Activated T-cell treated with anti-CD3 and anti-CD28 coated beads, Interleukin-2, amount 50 U/mL, for 72 hours (primary cell): ENCODE data around the gene RASL12. TPM values are rescaled to one million over a fixed set of nuclear protein-coding genes. Genes with fewer than 3 reads are reported as not detected.
"Not testable (repeated sequence)": the region's sequence is repeated elsewhere in the genome, so short reads cannot be mapped to it uniquely, and the experiment has no call there.

Experiments used
- ATAC-seq, 2 donors: fragments of 150-1000 bp; cut with Tn5 transposase; replicated peaks in 1 of 2; 2 replicates each; pipeline ENCODE4 v1.10.0; 2021; ENCODE audit warnings: moderate library complexity in 2 of 2, mild to moderate bottlenecking in 1 of 2
- DNase-seq, 2 donors: peaks; one replicate each; pipeline ENCODE4 v3.0.0; 2021 to 2022; ENCODE audit warnings: mixed read lengths in 1 of 2
- H3K27ac Mint-ChIP-seq: one replicate; pipeline ENCODE4 v1.8.0; 2022; ENCODE audit warnings: mild to moderate bottlenecking, moderate library complexity, mixed read lengths
- H3K27me3 Mint-ChIP-seq: one replicate; pipeline ENCODE4 v1.8.0; 2022; ENCODE audit warnings: low read depth, mixed read lengths
- H3K36me3 Mint-ChIP-seq, 2 donors: one replicate each; pipeline ENCODE4 v1.8.0; 2022; ENCODE audit warnings: mixed read lengths in 2 of 2, mild to moderate bottlenecking in 1 of 2; ENCODE audit not compliant: insufficient read depth in 2 of 2
- H3K4me1 Mint-ChIP-seq: one replicate; pipeline ENCODE4 v1.8.0; 2022; ENCODE audit warnings: low read depth, mixed read lengths
- H3K4me3 Mint-ChIP-seq, 2 donors: one replicate each; pipeline ENCODE4 v1.8.0; 2022; ENCODE audit warnings: mild to moderate bottlenecking in 2 of 2, mixed read lengths in 2 of 2, moderate library complexity in 2 of 2
- H3K9me3 Mint-ChIP-seq, 2 donors: one replicate each; pipeline ENCODE4 v1.8.0; 2022; ENCODE audit warnings: mixed read lengths in 2 of 2
- total RNA-seq, 2 donors: library from RNA; stranded (reverse); gene quantifications; one replicate each; pipeline ENCODE4 v1.2.3, GENCODE V29; 2022

RASL12 gene
- total RNA-seq, 2 donors from 2014 or later: not detected

DNA sequence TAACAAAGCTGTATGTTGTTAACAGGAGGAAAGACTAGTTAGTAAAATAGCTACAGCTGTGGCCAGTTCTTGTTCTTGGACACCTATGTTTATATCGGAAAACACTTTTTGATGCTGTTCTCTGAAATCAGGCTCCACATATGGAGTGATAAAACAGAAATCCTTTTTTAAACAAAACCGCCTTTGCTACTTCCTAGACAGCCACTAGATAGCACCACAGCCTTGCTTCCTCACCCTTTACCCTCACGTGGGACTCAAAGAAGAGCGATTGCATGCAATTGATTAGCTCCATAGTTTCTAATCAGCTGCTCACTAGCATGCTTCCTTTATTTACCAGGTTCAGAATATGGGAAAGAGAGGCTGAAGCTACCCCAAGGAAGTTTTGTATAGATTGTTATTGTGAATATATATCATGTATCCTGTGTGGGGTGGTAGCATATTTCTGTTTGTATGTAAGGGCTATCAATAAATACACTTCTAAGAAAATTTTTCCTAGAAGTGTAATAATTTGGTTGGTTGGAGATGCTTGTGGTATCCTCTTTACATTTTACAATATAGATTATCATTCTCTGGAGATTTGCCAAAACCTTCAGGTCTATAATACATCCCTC lies 34.0 kb downstream of the RASL12 start:
- Mint-ChIP-seq H3K9me3 (no peaks in the 10 kb centered on the region), H3K27ac (no peak overlapping the region)
- peak in 1 of 2 donors; percentile 27 for DNase-seq

DNA sequence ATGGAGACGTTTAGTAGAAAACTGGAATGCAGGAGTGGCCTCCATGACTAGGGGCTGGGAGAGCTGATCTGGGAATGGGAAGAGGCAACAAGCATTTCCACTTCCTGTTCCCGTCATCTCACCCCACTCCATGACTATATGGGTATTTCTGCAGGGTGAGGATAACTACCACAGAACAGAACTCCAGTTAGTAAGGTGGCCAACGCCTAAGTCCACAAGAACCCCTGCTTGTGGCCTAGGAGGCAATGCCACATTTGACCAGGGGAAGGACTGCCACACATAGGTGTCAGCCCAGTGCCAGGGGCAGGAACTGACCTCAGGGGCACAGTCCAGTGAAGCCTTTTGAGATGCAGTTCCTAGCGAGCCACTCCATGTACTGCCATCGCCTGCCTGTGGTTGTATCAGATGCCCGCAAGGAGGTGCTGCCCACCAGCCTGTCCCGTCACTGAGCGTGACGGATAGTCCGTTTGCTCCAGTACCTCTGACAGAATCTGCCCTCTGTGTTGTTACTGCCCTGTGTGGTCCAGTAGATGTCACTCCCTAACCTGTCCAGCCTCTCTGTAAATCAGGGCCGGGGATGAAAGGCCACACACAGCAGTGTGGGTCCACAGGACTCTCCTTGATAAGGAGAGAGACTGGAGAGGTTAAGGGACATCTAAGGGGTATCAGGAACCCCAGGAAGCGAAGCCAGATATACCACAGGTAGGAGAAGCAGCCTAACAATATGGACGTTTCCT lies 34.8 kb downstream of the RASL12 start:
- peak; percentile 42 to 63 for DNase-seq
- Mint-ChIP-seq H3K4me1 (peaks cover 22% of the 10 kb centered on the region), H3K9me3 (no peaks in the 10 kb centered on the region), H3K36me3 (peaks cover 3% of the 10 kb centered on the region in 2 donors), H3K27ac (no peak overlapping the region), H3K27me3 (peaks cover 17% of the 10 kb centered on the region), H3K4me3 (peak overlapping the region; percentile 35 to 43)
- peak; percentile 55 to 65 for ATAC-seq

More for the DNA sequence above, 34.0 kb downstream of the RASL12 start:
- Mint-ChIP-seq H3K4me3 (no peak overlapping the region), H3K36me3 (no peaks in the 10 kb centered on the region), H3K27me3 (peaks cover 17% of the 10 kb centered on the region), H3K4me1 (peaks cover 14% of the 10 kb centered on the region)
- ATAC-seq: peak in 1 of 2 donors; percentile 30

DNA sequence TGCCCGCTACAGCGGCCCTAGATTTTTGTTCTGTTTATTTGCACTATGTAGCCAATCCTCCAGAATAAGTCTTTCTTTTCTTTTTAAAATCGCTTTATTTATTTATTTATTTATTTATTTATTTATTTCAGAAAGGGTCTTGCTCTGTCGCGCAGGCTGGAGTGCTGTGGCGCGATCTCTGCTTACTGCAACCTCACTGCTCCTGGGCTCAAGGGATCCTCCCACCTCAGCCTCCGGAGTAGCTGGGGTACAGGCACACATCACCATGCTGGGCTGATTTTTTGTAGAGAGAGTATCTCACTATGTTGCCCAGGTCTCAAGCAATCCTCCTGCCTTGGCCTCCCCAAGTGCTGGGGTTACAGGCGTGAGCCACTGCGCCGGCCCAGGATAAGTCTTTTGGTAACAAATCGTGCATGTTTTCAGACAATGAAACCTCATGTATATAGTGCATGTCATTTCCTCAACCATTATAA lies 38.0 kb downstream of the RASL12 start:
- Mint-ChIP-seq H3K27me3 (peaks cover 17% of the 10 kb centered on the region), H3K27ac (no peak overlapping the region), H3K9me3 (no peaks in the 10 kb centered on the region), H3K36me3 (peaks cover 3 to 6% of the 10 kb centered on the region in 2 donors), H3K4me1 (peaks cover 27% of the 10 kb centered on the region), H3K4me3 (peak overlapping the region; percentile 62 to 90)
- DNase-seq (no peak), ATAC-seq (no peak)

DNA sequence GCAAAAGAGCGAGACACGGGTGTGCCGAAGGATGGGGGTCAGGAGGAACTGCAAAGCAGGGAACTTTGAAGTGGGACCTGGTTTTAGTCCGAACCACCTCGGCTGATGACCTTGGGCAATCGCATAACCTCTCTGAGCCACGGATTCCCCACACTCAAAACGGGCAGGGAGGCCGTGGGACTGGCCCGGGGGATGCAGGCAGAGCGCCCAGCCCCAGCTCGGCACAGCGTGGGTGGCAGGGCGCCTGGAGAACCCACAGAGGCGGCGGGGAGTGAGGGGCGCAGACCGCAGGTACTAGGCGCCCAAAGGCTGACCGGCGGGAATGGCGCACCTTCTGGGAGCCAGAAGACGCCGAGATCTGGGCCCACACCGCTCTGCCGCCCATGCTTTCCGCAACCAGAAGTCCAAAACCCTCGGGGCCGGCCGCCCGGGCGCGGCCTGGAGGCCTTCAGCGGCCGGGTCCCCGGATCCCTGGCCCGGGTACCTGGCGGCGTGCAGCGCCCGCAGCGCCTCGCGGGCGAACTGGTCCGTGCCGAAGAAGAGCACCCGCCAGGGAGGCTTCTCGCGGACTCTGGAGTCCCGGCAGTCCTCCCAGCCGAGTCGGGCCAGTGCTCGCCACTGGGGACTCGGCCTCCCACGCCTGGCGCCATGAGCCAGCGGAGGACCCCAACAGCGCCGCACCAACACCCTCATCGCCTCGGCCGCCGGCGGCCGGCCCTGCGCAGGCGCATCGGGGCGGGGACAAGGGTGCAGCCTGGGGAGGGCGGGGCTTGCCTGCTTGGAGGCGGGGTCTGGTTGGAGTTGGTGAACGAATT lies 38.7 kb downstream of the RASL12 start, which contains the start of gene MTFMT:
TSS of gene MTFMT (minus strand) at position 719 of the 815 bp plus-strand sequence. CDS start at position 693, 26 bp downstream.
- Mint-ChIP-seq H3K27me3 (peaks cover 17% of the 10 kb centered on the region), H3K27ac (peak within 1 kb of the TSS; percentile 58), H3K4me3 (peak within 1 kb of the TSS; percentile 85 to 90), H3K36me3 (peaks cover 3 to 7% of the 10 kb centered on the region in 2 donors), H3K4me1 (peaks cover 24% of the 10 kb centered on the region), H3K9me3 (no peaks in the 10 kb centered on the region)
- ATAC-seq (peak; percentile 93 to 95), DNase-seq (peak; percentile 94 to 95)

DNA sequence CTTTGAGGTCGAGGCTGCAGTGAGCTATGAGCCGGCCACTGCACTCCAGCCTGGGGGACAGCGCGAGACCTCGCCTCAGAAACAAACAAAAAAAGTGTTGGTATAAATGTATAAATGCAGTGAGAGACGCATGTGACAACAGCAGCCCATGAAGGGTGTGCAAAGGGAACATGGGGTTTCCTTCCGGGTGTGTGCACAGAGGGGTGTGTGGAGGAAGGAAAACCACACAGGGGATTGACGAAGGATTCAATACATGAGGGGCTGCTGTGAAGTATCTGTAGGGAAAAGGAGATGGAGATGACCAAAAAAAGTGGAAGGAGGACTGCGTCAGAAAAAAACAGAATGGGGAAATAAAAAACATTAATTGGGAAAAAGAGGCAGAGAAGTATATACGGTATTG lies 39.5 kb downstream of the RASL12 start:
- Mint-ChIP-seq H3K36me3 (peaks cover 5 to 7% of the 10 kb centered on the region in 2 donors), H3K9me3 (no peaks in the 10 kb centered on the region), H3K4me1 (peaks cover 16% of the 10 kb centered on the region), H3K27me3 (peaks cover 17% of the 10 kb centered on the region), H3K4me3 (peak overlapping the region; percentile 85 to 90), H3K27ac (peak overlapping the region; percentile 58)
- ATAC-seq (no peak), DNase-seq (peak in 1 of 2 donors; percentile 5)

DNA sequence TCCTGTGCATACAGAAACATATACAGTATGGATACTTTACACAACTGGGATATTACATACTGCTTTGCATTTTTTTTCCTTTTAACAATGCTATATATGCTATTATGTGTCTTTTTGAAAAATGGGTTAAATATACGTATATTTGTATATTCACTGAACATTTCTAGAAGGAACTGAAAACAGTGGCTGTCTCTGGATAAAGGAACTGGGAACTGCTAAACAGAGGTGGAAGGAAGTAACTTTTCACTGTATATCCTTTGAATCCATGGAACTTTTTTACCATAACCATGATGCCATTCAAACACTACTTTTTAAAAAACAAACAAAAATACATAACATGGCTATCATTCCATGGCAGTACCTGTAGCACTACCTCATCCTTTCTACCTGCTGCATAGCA lies 40.2 kb downstream of the RASL12 start:
- Mint-ChIP-seq H3K4me1 (peaks cover 12% of the 10 kb centered on the region), H3K4me3 (peak overlapping the region; percentile 85 to 90), H3K9me3 (no peaks in the 10 kb centered on the region), H3K36me3 (peaks cover 5 to 7% of the 10 kb centered on the region in 2 donors), H3K27ac (no peak overlapping the region), H3K27me3 (peaks cover 17% of the 10 kb centered on the region)
- ATAC-seq: no peak
- DNase-seq: no peak

DNA sequence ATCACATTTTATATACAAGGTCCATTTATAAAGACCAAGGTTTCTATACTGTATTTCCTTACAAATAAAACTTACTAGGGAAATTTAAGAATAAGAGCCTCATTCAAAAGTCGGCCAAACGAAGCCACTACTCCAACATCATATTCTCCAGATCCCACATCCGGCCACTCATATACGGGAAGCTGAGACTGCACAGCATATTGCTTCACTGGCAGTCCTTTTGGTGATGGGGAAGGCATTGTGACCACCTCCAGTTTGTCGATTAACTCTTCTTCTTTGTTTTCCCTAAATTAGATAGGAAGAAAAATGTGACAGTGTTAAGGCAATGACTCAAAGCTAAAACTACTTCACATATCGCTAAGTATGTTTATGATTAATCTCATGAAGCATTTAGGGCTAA lies 41.0 kb downstream of the RASL12 start:
- ATAC-seq: no peak
- Mint-ChIP-seq H3K27me3 (peaks cover 9% of the 10 kb centered on the region), H3K36me3 (peaks cover 5 to 7% of the 10 kb centered on the region in 2 donors), H3K4me3 (peak overlapping the region in 1 of 2 donors; percentile 11), H3K4me1 (peaks cover 12% of the 10 kb centered on the region), H3K27ac (no peak overlapping the region), H3K9me3 (no peaks in the 10 kb centered on the region)
- no peak for DNase-seq

DNA sequence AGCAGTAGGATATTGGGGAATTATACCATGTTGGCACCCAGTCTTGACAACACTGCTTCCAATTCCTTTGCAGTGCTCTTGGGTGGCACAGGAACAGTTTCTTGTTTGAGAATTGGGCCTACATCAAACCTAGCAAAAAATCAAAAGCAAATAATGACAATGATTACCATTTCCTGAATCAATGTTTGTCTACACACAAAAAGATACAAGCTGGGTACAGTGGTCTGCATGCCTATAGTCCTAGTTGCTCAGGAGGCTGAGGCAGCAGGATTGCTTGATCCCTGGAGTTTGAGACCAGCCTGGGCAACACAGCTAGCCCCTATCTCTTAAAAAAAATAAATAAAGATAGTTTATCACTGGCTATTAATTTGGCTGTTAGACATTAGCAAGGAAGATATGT lies 46.3 kb downstream of the RASL12 start:
- Mint-ChIP-seq H3K27ac (no peak overlapping the region), H3K36me3 (peaks cover 6 to 12% of the 10 kb centered on the region in 2 donors), H3K27me3 (no peaks in the 10 kb centered on the region), H3K4me1 (no peaks in the 10 kb centered on the region), H3K4me3 (no peak overlapping the region), H3K9me3 (no peaks in the 10 kb centered on the region)
- no peak for ATAC-seq
- DNase-seq: no peak

DNA sequence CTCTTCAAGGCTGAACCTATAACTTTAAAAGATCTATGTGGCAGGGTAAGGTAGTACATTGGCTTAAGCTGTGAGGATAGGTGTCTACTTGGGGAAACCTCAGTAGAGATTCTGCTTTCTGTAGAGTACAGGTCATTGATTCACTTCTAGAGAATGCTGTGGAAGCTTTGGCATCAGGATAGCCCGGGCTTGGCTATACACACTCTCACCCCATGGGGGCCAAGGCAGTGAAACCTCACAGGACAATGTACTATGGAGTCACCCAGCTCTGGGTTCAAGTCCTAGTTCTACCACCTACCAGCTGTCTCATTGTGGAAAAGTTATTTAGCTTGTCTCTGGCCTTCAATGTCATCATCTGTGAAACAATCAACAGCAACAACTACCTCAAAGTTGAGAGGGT lies 47.4 kb downstream of the RASL12 start:
- Mint-ChIP-seq H3K27me3 (no peaks in the 10 kb centered on the region), H3K9me3 (no peaks in the 10 kb centered on the region), H3K27ac (no peak overlapping the region), H3K36me3 (peaks cover 6 to 16% of the 10 kb centered on the region in 2 donors), H3K4me1 (no peaks in the 10 kb centered on the region), H3K4me3 (no peak overlapping the region)
- ATAC-seq: no peak
- DNase-seq: no peak

DNA sequence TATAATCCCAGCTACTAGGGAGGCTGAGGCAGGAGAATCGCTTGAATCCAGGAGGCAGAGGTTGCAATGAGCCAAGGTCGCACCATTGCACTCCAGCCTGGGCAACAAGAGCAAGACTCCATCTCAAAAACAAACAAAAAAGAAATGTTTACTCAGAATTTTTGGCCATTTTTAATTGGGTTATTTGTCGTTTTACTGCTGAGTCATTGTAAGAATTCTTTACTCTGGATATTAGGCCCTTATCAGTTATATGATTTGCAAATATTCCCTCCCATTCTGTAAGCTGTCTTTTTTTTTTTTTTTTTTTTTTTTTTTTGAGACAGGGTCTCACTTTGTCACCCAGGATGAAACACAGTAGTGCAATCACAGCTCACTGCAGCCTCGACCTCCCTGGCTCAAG lies 56.6 kb downstream of the RASL12 start:
- H3K36me3 Mint-ChIP-seq: peaks cover 7 to 31% of the 10 kb centered on the region in 2 donors
- H3K9me3 Mint-ChIP-seq, H3K27me3 Mint-ChIP-seq, H3K4me1 Mint-ChIP-seq, DNase-seq, ATAC-seq, H3K4me3 Mint-ChIP-seq, H3K27ac Mint-ChIP-seq: not testable (repeated sequence)

DNA sequence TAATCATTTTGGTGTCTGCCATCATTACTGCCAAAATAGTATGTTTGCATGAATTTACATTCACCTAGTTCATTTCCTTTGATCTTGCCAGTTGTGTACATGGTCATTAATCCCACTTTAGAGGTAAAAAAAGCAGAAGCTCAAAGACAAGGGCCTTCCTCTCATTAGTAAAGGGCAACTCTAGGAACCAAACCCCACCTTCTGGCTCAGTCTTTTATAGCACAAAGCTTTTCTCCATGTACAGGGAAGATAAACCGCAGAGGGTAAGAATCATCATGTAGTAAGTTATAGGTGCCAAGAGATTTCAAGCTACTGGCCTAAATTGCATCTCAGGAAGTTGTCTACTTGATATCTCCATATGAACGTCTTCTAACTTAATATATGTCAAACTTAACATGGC lies 58.8 kb downstream of the RASL12 start:
- ATAC-seq: no peak
- DNase-seq: no peak
- H3K36me3 Mint-ChIP-seq: peaks cover 6 to 17% of the 10 kb centered on the region in 2 donors
- H3K27me3 Mint-ChIP-seq: no peaks in the 10 kb centered on the region
- H3K9me3 Mint-ChIP-seq: peaks cover 0 to 4% of the 10 kb centered on the region in 2 donors
- no peak overlapping the region for H3K4me3 Mint-ChIP-seq
- peak overlapping the region; percentile 38 for H3K27ac Mint-ChIP-seq
- no peaks in the 10 kb centered on the region for H3K4me1 Mint-ChIP-seq

DNA sequence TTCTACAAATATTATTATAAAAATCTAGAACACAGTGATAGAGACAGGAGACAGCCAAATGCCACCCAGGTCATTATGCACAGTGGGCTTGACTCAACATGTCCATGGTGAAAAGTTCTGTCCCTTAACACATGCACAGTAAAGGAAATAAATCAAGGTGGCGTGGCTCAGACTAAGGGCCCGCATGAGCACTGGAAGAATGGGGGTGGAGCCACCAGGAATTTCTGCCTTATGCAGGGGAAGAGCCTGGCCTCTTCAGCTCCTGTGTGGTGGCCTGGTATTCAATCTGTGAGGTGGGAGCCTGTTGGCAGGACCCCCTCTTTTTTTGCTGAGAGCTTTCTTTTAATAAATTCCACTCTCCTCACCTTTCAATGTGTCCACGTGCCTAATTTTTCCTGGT lies 60.9 kb downstream of the RASL12 start:
- H3K36me3 Mint-ChIP-seq: peaks cover 1 to 5% of the 10 kb centered on the region in 2 donors
- DNase-seq: no peak
- H3K9me3 Mint-ChIP-seq: no peaks in the 10 kb centered on the region
- H3K27me3 Mint-ChIP-seq: no peaks in the 10 kb centered on the region
- H3K4me1 Mint-ChIP-seq: no peaks in the 10 kb centered on the region
- no peak overlapping the region for H3K4me3 Mint-ChIP-seq
- ATAC-seq: no peak
- no peak overlapping the region for H3K27ac Mint-ChIP-seq

DNA sequence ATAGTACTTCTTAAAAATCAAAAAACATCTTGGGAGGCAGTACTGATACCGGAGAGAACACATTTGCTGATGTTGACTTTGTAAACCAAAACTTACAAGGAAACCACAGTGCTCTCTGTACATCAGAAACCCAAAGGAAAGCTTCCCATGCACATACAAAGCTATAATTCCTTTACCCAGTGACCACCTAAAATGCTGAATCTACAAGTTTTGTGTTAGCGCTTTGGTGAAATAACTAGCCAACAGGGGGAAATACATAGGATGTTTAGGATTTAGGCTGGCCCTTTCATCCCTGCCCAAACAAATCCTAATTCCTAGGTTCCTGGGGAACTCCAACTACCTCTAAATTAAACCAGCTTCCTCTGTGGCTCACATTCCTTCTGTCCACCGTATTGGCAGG lies 62.8 kb downstream of the RASL12 start:
- H3K9me3 Mint-ChIP-seq: no peaks in the 10 kb centered on the region
- H3K4me1 Mint-ChIP-seq: no peaks in the 10 kb centered on the region

More for the DNA sequence above, 62.8 kb downstream of the RASL12 start:
- Mint-ChIP-seq H3K27ac (no peak overlapping the region), H3K4me3 (no peak overlapping the region), H3K36me3 (peaks cover 1 to 2% of the 10 kb centered on the region in 2 donors), H3K27me3 (no peaks in the 10 kb centered on the region)
- DNase-seq: no peak
- ATAC-seq: no peak
